ENCODE measurements around the gene ERG28.

DNA sequence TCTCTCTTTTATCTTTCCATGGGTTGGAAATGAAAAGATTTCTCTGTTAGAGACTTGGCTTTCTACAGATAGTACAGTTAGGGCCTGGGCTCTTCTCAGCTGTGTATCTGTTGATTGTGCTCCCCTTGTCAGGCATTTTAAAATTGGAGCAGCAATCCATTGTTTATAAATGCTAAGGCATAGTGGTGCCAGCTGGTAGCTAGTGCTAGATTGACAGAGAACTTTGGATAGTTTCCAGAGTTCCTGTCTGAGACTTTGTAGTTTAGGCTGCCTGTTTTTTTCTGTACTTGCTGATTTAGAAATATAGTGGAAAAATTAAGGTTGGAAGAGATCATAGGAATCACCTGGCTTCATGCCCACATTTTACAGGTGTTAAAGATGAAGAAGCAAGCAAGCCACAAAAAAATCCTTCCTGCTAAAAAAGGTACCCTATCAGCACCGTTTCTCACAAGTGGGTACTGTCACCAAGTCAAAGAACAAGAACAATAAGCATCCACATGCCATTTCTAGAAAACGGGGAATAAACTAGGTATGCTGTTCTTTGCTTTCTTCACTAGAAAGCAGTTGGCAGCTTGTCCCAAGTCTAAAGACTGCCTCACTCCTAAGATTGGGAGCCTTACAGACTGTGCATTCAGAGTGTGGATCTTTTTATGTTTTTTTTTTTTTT lies 6.6 kb upstream of the ERG28 start:
- TF ChIP-seq, protein P1, sequence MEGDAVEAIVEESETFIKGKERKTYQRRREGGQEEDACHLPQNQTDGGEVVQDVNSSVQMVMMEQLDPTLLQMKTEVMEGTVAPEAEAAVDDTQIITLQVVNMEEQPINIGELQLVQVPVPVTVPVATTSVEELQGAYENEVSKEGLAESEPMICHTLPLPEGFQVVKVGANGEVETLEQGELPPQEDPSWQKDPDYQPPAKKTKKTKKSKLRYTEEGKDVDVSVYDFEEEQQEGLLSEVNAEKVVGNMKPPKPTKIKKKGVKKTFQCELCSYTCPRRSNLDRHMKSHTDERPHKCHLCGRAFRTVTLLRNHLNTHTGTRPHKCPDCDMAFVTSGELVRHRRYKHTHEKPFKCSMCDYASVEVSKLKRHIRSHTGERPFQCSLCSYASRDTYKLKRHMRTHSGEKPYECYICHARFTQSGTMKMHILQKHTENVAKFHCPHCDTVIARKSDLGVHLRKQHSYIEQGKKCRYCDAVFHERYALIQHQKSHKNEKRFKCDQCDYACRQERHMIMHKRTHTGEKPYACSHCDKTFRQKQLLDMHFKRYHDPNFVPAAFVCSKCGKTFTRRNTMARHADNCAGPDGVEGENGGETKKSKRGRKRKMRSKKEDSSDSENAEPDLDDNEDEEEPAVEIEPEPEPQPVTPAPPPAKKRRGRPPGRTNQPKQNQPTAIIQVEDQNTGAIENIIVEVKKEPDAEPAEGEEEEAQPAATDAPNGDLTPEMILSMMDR (conservative IDR thresholded peaks at IDR 0.05; ENCODE audit: low read depth in 2 of 2): no peak
- TF ChIP-seq, protein P2, sequence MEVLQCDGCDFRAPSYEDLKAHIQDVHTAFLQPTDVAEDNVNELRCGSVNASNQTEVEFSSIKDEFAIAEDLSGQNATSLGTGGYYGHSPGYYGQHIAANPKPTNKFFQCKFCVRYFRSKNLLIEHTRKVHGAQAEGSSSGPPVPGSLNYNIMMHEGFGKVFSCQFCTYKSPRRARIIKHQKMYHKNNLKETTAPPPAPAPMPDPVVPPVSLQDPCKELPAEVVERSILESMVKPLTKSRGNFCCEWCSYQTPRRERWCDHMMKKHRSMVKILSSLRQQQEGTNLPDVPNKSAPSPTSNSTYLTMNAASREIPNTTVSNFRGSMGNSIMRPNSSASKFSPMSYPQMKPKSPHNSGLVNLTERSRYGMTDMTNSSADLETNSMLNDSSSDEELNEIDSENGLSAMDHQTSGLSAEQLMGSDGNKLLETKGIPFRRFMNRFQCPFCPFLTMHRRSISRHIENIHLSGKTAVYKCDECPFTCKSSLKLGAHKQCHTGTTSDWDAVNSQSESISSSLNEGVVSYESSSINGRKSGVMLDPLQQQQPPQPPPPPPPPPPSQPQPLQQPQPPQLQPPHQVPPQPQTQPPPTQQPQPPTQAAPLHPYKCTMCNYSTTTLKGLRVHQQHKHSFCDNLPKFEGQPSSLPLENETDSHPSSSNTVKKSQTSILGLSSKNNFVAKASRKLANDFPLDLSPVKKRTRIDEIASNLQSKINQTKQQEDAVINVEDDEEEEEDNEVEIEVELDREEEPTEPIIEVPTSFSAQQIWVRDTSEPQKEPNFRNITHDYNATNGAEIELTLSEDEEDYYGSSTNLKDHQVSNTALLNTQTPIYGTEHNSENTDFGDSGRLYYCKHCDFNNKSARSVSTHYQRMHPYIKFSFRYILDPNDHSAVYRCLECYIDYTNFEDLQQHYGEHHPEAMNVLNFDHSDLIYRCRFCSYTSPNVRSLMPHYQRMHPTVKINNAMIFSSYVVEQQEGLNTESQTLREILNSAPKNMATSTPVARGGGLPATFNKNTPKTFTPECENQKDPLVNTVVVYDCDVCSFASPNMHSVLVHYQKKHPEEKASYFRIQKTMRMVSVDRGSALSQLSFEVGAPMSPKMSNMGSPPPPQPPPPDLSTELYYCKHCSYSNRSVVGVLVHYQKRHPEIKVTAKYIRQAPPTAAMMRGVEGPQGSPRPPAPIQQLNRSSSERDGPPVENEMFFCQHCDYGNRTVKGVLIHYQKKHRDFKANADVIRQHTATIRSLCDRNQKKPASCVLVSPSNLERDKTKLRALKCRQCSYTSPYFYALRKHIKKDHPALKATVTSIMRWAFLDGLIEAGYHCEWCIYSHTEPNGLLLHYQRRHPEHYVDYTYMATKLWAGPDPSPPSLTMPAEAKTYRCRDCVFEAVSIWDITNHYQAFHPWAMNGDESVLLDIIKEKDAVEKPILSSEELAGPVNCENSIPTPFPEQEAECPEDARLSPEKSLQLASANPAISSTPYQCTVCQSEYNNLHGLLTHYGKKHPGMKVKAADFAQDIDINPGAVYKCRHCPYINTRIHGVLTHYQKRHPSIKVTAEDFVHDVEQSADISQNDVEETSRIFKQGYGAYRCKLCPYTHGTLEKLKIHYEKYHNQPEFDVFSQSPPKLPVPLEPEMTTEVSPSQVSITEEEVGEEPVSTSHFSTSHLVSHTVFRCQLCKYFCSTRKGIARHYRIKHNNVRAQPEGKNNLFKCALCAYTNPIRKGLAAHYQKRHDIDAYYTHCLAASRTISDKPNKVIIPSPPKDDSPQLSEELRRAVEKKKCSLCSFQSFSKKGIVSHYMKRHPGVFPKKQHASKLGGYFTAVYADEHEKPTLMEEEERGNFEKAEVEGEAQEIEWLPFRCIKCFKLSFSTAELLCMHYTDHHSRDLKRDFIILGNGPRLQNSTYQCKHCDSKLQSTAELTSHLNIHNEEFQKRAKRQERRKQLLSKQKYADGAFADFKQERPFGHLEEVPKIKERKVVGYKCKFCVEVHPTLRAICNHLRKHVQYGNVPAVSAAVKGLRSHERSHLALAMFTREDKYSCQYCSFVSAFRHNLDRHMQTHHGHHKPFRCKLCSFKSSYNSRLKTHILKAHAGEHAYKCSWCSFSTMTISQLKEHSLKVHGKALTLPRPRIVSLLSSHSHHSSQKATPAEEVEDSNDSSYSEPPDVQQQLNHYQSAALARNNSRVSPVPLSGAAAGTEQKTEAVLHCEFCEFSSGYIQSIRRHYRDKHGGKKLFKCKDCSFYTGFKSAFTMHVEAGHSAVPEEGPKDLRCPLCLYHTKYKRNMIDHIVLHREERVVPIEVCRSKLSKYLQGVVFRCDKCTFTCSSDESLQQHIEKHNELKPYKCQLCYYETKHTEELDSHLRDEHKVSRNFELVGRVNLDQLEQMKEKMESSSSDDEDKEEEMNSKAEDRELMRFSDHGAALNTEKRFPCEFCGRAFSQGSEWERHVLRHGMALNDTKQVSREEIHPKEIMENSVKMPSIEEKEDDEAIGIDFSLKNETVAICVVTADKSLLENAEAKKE (CRISPR knock-in tag; IDR thresholded peaks at IDR 0.05): no peak
- no peak for TF ChIP-seq NANOG (IDR thresholded peaks at IDR 0.05; ENCODE audit: borderline replicate concordance)
- TF ChIP-seq EZH2 (IDR thresholded peaks at IDR 0.05; ENCODE audit: low read depth, unreplicated experiment): no peak
- TF ChIP-seq CREB1 (CRISPR knock-in tag; IDR thresholded peaks at IDR 0.05; ENCODE audit: low read depth): no peak
- no peak for TF ChIP-seq EZH2phosphoT487 (IDR thresholded peaks at IDR 0.05; ENCODE audit: unreplicated experiment)
- no peak for TF ChIP-seq POLR2AphosphoS5 (IDR thresholded peaks at IDR 0.05; ENCODE audit: low read depth)

All from GM23338 (cell line).